HG02938 (cell line): ENCODE data around the gene FLAD1.

Experiments
- ATAC-seq: cut with Tn5 transposase; IDR thresholded peaks from one replicate; pipeline ENCODE4 v1.9.1; 2021; ENCODE audit warnings: mild to moderate bottlenecking, moderate library complexity; ENCODE audit not compliant: unreplicated experiment

Gene FLAD1

DNA sequence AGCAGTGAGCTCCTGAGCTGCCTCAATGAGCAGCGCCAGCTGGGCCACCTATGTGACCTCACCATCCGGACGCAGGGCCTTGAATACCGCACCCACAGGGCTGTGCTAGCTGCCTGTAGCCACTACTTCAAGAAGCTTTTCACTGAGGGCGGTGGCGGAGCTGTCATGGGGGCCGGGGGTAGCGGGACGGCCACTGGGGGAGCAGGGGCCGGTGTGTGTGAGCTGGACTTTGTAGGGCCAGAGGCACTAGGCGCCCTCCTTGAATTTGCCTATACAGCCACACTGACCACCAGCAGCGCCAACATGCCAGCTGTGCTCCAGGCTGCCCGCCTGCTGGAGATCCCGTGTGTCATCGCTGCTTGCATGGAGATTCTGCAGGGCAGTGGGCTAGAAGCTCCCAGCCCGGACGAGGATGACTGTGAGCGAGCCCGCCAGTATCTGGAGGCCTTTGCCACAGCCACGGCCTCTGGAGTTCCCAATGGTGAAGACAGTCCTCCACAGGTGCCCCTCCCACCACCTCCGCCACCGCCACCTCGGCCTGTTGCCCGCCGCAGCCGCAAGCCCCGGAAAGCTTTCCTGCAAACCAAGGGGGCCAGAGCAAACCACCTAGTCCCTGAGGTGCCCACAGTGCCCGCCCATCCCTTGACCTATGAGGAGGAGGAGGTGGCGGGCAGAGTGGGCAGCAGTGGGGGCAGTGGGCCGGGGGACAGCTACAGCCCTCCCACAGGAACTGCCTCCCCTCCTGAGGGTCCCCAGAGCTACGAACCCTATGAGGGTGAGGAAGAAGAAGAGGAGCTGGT, 31.8 kb downstream of the FLAD1 start:
- ATAC-seq, result no peak

DNA sequence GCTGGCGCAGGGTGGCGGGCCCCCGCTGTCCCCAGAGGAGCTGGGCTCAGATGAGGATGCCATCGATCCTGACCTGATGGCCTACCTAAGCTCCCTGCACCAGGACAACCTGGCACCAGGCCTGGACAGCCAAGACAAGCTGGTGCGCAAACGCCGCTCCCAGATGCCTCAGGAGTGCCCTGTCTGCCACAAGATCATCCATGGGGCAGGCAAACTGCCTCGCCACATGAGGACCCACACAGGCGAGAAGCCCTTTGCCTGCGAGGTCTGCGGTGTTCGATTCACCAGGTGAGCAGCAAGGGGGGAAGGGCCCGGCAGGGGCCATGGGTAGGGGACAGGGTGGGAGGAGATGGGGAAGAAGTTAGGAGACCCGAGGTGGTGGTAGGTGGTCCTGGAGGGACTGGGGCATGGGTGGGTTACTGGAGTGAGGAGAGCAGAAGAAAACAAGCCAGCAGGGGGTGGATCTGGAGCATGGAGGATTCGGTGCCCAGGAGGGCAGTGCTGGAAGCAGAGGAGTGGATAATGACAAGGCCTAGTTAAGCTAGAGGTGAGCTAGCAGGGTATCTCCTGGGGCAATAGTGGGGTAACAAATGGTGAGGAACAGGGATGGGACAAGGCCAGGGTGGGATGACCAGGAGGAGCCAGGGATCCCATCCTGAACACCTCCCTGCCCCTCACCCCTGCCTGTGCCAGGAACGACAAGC, 32.5 kb downstream of the FLAD1 start:
- ATAC-seq, result no peak

DNA sequence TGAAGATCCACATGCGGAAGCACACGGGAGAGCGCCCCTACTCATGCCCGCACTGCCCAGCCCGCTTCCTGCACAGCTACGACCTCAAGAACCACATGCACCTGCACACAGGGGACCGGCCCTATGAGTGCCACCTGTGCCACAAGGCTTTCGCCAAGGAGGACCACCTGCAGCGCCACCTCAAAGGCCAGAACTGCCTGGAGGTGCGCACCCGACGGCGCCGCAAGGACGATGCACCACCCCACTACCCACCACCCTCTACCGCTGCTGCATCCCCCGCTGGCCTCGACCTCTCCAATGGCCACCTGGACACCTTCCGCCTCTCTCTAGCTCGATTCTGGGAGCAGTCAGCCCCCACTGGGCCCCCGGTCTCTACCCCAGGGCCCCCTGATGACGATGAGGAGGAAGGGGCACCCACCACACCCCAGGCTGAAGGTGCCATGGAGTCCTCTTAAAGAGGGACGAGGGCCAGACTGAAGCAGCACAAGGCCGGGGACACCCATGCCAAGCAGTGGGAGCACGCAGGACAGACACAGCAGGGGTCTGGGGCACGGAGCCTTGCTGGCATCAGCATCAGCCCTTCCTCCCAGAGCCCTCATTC, 33.2 kb downstream of the FLAD1 start:
- no peak for ATAC-seq

DNA sequence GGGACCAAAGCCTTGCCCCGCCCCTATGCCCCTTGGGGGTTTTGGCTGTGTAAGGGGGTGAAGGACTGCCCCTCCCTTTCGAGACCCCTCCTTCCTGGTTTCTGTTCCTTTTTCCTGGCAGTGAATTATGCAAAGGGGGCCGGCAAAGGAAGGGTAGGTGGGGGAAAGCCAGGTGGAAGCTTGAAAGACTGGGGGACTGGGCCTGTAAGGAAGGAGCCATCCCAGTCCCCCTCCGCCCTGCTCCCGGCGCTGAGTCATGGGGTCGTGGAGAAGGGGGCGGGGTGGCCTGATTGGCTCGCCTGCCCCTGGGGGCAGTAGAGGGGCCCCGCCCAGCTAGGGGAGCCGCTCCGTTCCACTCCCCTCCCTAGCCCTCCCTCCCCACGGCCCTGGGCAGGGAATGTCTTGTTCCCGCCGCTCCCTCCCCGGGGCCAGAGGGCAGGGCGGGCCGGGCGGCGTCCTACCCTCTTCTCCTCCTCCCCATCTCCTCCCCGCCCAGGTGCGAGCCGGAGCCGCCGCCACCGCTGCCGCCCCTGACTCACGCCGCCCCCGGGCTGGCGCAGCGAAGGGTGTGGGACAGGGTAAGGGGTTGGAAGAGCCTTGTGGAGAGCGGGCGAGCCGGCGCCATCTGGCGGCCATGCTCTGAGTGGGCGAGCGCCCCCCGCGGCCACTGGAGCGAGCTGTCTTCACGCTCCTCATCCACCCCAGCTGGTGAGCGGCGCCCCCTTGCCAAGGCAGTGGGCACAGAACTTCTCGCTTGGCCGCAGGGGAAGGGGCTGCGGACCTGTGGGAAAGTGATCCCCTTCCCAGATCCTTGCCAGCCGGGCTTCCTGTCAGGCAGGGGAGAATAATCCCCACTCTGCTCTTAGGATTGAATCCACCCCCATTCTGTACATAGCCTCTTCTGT, 34.1 kb downstream of the FLAD1 start:
- ATAC-seq, result peak; percentile 52

DNA sequence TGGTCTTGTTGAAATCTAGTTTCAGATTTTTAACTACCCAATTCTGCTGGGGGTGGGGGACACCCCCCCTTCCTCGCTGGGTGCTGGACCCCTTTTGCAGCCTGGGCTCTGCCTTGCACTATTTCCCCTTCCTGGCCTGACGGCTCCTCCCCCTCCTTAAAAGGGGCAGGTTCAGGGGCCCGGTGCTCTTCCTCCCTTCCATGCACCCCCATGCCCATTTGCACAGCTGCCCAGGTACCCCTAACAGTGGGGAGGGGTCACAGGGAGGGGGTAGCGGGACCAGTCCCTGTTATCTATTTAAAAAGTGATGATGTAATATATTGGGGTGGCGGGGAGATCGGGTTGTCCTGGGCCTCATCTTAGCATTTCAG, 34.8 kb downstream of the FLAD1 start:
- ATAC-seq, result no peak

DNA sequence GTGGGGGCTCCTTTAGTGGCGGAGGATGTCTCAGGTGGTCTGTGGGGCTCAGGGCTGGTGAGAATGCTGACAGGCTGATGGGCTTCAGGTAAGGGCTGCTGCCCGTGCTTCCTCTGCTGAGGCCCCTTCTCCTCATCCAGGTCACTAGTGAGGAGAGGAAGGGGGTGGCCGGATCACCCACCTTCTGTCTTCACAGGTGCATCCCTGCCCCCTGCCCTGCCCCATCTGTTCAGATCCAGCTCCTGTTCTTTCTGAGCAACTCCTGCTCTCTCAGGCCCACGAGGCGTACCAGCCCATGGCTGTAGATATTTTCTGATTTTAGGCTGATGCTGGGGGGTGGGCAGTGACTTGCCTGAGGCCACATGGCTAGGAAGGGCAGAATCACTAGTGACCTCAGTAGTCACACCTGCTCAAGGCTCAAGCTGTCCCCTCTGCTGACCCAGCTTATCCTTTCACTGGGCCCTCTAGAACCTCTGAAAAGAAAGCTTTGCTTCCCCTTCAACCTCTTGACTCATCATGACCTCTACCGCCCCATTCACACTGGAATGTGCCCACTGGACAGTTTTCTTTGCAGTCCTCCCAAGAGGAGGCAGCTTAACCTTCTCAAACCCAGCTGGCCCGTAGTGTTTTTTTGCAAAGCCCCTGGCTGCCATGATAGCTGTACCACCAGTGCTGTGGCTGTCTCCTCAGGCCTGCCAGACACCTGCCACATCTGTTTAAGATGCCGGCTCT, 35.6 kb downstream of the FLAD1 start:
- no peak for ATAC-seq

DNA sequence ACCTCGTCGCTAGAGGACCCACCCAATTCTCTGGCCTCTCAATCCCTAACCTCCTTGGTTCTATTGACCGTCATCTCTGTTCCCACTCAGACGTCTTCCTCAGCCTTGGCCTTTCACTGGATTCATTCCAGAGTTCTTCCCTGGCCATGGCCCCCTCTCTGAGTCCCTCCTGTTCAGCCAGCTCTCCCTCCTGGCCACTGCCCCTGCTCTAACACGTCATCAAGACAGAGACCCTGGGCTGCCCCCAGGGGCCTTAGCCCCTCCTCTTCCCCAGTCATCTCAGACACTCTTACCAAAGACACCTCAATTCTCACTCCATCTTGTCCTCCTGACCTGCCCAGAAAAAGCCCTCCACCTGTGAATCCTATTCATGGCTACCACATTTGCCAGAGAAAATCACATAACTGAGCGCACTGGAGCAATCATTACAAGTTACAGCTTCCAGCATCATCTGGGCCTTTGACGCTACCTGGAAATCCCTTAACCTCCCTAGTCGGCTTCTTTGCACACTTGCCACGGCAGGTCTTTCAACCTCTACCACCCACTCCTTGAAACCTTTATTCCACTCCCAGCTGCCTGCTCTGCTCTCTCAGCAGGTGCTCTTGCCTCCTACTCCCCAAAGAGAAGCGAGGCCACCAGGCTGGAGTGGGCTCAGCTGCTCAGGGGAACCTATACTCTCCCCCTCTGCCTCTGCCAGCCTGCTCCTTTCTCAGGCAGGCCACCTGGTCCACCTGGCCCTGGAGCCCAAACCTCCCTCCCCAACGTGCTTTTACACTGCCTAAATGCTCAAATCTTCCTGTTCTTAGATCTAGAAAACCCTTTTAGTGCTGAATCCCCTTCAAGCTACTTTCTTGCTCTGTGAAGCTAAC, 36.5 kb downstream of the FLAD1 start:
- ATAC-seq, result no peak

DNA sequence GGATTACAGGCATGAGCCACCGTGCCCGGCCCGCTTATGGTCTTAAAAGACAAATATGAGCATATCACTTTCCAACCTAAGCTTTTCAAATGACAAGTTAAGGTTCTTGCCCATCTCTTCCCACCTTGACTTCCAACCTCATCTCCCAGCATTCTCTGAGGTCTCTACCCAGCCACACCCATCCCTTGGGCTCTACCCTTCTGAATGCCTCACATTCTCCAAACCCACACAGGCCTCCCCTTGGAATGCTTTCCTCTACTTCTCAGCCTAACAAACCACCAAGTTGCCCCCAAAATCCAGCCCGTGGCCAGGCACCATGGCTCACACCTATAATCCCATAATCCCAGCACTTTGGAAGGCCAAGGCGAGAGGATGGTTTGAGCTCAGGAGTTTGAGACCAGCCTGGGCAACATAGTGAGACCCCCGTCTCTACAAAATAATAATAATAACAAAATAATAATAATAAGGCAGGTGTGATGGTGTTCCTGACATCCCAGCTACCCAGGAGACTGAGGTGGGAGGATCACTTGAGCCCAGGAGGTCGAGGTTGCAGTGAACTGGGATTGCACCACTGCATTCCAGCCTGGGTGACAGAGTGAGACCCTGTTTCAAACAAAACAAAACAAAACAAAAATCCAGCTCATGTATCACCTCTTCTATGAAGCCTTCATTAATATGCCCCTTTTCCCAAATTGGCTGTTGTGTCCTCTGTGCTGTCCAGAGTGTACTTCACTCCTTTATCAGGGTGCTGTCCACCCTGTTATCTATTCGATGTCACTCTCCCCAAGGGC, 39.2 kb downstream of the FLAD1 start:
- ATAC-seq, result no peak

DNA sequence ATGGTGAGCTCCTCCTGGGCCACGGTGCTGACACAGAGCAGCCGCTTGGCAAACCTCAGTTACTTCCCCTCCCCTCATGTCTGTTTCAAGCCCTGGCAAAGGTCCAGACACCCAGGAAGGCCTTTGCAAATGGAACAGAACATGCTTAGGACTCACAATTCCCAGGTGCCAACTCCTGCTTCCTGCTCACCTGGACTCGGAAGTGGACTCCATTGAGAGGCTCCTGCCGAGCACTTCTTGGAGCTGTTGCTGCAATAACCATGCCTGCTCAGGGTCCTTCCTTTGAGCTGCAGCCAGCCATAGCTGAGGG, 39.7 kb downstream of the FLAD1 start:
- no peak for ATAC-seq

DNA sequence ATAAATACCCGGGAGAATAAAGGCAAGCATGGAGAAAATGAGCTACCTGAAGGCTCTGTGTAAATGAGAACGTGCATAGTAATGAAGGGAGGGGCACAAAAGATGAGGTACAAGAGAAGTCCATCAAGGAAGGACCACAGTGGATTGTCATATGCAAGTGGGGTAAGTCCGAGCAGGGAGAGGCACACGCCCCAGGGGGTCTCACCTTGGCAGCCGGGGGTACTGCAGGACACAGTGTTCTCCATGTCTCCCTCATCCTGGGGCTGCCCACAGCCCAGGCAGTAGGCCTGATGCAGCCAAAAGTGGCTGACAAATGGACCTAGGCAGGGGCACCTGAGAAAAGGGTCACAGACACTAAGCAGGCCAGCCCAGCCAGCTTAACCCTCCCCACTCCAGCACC, 40.5 kb downstream of the FLAD1 start:
- no peak for ATAC-seq

DNA sequence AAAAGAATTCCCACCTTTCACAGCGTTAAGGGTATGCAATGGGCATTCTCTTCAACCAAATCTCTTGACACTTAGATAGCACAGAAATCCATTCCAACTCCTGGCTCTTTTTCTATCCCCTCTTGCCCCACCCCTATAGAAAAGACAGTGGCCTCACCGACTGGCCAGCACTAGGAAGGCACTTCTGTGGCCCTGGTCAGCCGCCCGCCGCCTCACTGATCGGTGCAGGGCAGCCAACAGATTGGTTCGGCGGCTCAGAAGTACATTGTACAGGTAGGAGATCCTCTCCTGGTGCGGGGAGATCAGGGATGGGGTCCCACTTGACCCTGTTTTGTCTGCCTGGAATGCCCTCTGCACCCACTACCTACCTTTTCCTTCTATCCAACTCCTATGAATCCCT, 41.2 kb downstream of the FLAD1 start:
- ATAC-seq, result no peak

DNA sequence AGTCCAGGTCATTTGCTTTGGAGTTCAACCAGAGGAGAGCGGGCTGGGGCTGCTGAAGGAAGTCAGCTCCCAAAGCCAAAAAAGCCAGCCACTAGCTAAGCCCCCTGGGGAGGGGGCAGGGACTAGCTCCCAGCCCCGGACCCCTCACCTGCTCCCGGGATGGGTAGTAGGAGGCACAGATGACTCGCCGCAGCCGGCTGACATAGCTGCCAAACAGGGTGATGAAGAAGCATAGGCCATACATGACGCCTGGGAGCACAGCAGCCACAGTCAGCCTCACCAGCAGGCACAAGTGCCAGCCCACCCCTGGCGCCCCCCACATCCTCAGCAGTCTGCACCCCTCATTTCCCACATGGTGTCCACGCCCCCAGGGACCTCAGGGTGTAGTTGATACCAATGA, 43.0 kb downstream of the FLAD1 start:
- ATAC-seq, result no peak

DNA sequence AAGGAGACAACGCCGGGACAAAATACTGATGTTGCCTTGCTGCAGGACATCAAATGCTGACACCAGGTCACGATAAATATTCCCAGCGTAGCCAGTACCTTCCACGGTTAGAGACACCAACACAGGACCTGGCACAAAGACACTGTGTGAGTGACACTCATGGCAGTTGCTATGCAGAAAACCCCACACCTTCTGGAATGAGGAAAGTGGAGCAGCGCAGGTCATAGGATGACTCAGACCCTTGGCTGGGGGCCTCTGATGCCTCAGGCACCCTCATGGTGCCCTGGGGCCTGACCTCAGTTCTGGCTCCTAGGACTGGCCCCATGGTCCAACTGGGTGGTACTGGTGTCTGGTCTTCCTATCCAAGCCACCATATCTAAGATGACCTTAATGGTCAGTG, 43.4 kb downstream of the FLAD1 start:
- no peak for ATAC-seq

DNA sequence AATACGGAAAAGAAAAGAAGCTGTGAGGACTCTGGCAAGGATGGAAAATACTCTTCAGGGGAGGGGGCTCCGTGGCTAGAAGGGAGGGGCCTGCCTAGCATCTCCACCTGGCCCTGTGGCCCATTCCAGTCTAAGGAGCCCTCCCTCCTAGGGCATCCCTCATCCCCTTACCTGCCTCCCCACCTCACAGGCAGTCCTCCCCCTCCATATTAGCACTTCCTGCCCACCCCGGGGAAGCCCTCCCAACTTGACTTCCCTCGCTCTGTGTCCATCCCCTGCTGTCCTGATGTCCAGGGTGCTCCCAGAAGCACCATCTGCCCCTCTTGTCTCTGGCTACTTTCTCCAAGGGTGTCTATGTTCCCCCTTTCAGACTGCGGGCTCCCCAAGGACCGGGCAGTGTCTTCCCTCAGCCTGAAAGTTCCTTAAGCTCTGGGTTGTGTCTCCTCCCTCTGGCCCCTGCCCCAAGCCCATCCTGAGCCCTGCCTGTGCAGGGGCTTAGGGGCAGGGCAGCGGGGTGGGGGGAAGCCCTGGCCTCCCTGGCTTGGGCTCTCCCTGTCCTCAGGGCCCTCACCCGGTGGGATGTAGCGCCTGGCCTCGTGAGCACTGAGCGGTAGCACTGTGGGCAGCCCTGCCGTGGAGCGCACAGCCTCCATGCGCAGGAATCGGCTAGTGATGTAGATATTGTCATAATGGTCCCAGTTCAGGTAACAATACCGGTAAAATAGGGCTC, 46.5 kb downstream of the FLAD1 start:
- no peak for ATAC-seq

DNA sequence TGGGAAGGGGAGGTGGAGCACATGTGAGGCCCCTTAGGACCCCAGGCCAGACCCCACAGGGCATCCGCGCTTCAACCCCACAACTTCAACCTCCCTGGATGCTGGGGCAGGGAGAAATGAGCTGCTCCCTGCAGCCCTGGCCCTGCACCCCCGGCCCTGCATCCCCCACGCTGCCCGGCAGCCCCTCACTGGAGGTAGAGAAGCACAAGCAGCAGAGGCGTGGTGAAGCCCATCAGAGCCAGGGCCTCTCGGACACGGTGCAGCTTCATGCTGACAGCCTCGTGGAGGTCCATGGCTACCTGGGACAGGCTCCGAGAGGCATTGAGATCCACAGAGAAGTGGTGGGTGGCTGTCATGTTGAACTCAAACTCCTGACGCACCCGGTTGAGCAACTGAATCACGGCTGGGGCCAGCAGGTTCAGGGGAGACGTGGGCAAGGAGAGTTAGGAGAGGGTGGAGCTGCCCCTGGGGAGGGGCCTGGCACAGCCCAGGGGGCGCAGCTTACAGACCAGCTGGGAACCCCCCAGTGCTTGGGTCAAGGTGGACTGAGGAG, 47.2 kb downstream of the FLAD1 start:
- ATAC-seq, result no peak

DNA sequence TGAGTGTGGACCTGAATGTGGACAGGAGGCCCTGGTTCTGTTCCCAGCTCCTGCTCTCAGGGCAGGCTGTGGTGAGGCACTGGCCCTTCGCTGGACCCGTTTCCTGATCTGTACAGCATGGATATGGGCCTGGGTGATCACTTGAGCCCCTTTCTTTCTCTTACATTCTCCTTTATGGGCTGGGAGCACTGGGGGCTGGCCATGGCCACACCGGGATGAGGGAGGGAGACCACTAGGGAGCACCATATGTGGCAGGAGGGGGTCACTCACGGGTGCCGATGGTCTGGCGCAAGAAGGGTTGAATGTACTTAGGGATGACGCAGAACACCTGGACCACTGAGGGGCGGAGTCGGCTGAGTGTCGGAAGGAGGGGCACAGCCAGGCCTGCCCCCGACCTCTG, 47.8 kb downstream of the FLAD1 start:
- ATAC-seq, result no peak

DNA sequence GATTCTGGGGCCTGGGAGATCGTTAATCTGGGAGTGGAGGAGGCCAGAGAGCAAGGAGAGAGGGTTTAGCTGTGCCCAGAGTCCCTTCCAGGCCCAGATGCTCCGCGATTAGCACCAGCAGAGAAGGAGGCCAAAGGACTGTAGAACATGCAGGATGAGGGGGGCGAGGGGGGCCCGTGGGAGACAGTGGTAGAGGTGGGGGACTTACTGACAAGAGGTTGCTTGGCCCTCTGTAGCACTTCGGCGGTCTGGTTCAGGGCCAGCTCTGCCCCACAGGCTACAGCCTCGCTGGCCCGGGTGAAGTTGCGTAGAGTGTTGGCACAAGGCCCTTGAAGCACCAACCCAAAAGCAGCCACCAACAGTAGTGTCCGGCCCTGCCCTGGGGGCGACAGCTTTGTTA, 49.7 kb downstream of the FLAD1 start:
- no peak for ATAC-seq

DNA sequence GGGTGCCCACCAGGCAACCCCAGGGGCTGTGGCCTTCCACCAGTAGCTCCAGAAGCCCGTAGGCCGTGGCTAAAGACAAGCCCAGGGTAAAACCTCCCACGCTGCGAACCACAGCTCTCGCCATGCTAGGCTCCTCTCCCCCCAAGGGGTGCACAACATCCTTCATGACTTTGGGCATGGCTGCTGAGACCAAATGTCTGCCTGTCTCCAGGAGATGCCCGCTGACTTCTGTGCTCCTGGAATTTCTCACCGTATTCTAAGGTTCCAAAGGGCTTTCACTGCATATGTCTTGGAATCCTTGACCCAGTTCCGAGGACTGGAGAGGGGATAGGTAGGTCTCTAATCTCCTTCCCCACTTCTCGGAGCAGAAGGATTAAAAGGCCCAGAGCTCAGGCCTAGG, 50.4 kb downstream of the FLAD1 start, which contains the start of the genes DCST1 and DCST2:
TSS of gene DCST1 (plus strand) at position 301 of the 400 bp plus-strand sequence. CDS start 213 bp downstream, outside the sequence.
TSS of gene DCST2 (minus strand) at position 258 of the 400 bp plus-strand sequence. CDS start at position 178, 80 bp downstream.
- no peak for ATAC-seq
